SKM-1 treated with dmso at 0.1 percent for 144 hours (cell line): ENCODE measurements around the gene ANGEL2.
"Not testable (repeated sequence)": the region's sequence is repeated elsewhere in the genome, so short reads cannot be mapped to it uniquely, and the experiment has no call there.

Experiments used
- DNase-seq: peaks from one replicate; lab custom pipeline; 2025; ENCODE audit not compliant: unreplicated experiment; lab: John Stamatoyannopoulos, UW

The ANGEL2 gene

GRCh38 chr1:213015099-213016050, at the start of gene ANGEL2:
TSS of gene ANGEL2 (minus strand) at chr1:213015867. CDS start at chr1:213015671, 196 bp downstream.
- DNase-seq = peak; percentile 99

GRCh38 chr1:213061263-213061662, 45.6 kb upstream of the ANGEL2 start:
- no peak for DNase-seq

- no peak for DNase-seq
Observed at GRCh38 chr1:213060836-213061235, 45.2 kb upstream of the ANGEL2 start.

- DNase-seq = no peak
Observed at GRCh38 chr1:213057264-213058059, 41.8 kb upstream of the ANGEL2 start.

GRCh38 chr1:213055767-213056166, 40.1 kb upstream of the ANGEL2 start:
- no peak for DNase-seq

GRCh38 chr1:213054733-213055591, 39.3 kb upstream of the ANGEL2 start:
- peak; percentile 34 for DNase-seq

- DNase-seq = no peak
Observed at GRCh38 chr1:213054142-213054541, 38.5 kb upstream of the ANGEL2 start.

- no peak for DNase-seq
Observed at GRCh38 chr1:213053455-213053854, 37.8 kb upstream of the ANGEL2 start.

GRCh38 chr1:213051881-213052202, 36.2 kb upstream of the ANGEL2 start:
- peak; percentile 62 for DNase-seq

- DNase-seq = peak; percentile 94
Observed at GRCh38 chr1:213051127-213051880, 35.6 kb upstream of the ANGEL2 start, which contains the start of gene RPS6KC1. TSS of gene RPS6KC1 (plus strand) at chr1:213051241. CDS start at chr1:213051405, 164 bp downstream.

- DNase-seq = no peak
Observed at GRCh38 chr1:213050745-213051126, 35.1 kb upstream of the ANGEL2 start.

- DNase-seq = no peak
Observed at GRCh38 chr1:213049232-213049631, 33.6 kb upstream of the ANGEL2 start.

GRCh38 chr1:213045321-213046226, 29.9 kb upstream of the ANGEL2 start:
- not testable (repeated sequence) for DNase-seq

- DNase-seq = no peak
Observed at GRCh38 chr1:213041443-213041842, 25.8 kb upstream of the ANGEL2 start.

GRCh38 chr1:213035573-213035972, 19.9 kb upstream of the ANGEL2 start:
- no peak for DNase-seq

- no peak for DNase-seq
Observed at GRCh38 chr1:213034713-213035112, 19.0 kb upstream of the ANGEL2 start.

- no peak for DNase-seq
Observed at GRCh38 chr1:213032651-213033050, 17.0 kb upstream of the ANGEL2 start.

GRCh38 chr1:213027024-213027423, 11.4 kb upstream of the ANGEL2 start:
- not testable (repeated sequence) for DNase-seq

GRCh38 chr1:213020016-213020415, 4.3 kb upstream of the ANGEL2 start:
- no peak for DNase-seq
